ENCODE results near the gene NGF. TPM values are rescaled to one million over a fixed set of nuclear protein-coding genes. Genes with fewer than 3 reads are reported as not detected.

NGF gene
- total RNA-seq, 1 experiment from 2014 or later: 0.47 TPM

- Histone ChIP-seq H3K27ac (ENCODE audit: low read depth, low read length, poor library complexity, severe bottlenecking) (no peak overlapping the region), H3K4me1 (ENCODE audit: insufficient read depth, low read length, poor library complexity, severe bottlenecking) (peaks cover 7% of the 10 kb centered on the region), H3K36me3 (ENCODE audit: insufficient read depth, low read length, poor library complexity, severe bottlenecking) (no peaks in the 10 kb centered on the region), H3K4me3 (ENCODE audit: low read depth, low read length, poor library complexity, severe bottlenecking) (no peak overlapping the region), H3K27me3 (replicated peaks; ENCODE audit: insufficient read depth, low read depth, low read length, poor library complexity) (no peaks in the 10 kb centered on the region), H3K9me3 (ENCODE audit: low read depth, low read length, poor library complexity, severe bottlenecking) (peaks cover 12% of the 10 kb centered on the region)
- ChIA-PET CTCF (no interaction called here), POLR2A (ENCODE audit: low non-redundant PET) (no interaction called here)
- TF ChIP-seq EZH2 (IDR thresholded peaks at IDR 0.05; ENCODE audit: borderline replicate concordance, low read depth, low read length, poor library complexity, severe bottlenecking): no peak
- TF ChIP-seq, protein P1, sequence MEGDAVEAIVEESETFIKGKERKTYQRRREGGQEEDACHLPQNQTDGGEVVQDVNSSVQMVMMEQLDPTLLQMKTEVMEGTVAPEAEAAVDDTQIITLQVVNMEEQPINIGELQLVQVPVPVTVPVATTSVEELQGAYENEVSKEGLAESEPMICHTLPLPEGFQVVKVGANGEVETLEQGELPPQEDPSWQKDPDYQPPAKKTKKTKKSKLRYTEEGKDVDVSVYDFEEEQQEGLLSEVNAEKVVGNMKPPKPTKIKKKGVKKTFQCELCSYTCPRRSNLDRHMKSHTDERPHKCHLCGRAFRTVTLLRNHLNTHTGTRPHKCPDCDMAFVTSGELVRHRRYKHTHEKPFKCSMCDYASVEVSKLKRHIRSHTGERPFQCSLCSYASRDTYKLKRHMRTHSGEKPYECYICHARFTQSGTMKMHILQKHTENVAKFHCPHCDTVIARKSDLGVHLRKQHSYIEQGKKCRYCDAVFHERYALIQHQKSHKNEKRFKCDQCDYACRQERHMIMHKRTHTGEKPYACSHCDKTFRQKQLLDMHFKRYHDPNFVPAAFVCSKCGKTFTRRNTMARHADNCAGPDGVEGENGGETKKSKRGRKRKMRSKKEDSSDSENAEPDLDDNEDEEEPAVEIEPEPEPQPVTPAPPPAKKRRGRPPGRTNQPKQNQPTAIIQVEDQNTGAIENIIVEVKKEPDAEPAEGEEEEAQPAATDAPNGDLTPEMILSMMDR (conservative IDR thresholded peaks at IDR 0.05; ENCODE audit: low read depth, low read length): no peak
- intact Hi-C loops (cut with micrococcal nuclease; ENCODE audit: unreplicated experiment): loop anchor here (5.0 kb wide), 2 partner anchors 189 to 229 kb away; no protein-coding TSS in a partner anchor
- BruUV-seq (replicated peaks): no TSS peak
- DNase-seq (ENCODE audit: low spot score): no peak
Measured at GRCh38 chr1:115278211-115278610, 59.8 kb downstream of the NGF start.

GRCh38 chr1:115277276-115277675 lies 60.8 kb downstream of the NGF start:
- TF ChIP-seq, protein P1 (conservative IDR thresholded peaks at IDR 0.05; ENCODE audit: low read depth, low read length): no peak
- no peak for TF ChIP-seq EZH2 (IDR thresholded peaks at IDR 0.05; ENCODE audit: borderline replicate concordance, low read depth, low read length, poor library complexity, severe bottlenecking)
- Histone ChIP-seq H3K4me3 (ENCODE audit: low read depth, low read length, poor library complexity, severe bottlenecking) (no peak overlapping the region), H3K36me3 (ENCODE audit: insufficient read depth, low read length, poor library complexity, severe bottlenecking) (no peaks in the 10 kb centered on the region), H3K27me3 (replicated peaks; ENCODE audit: insufficient read depth, low read depth, low read length, poor library complexity) (no peaks in the 10 kb centered on the region), H3K27ac (ENCODE audit: low read depth, low read length, poor library complexity, severe bottlenecking) (no peak overlapping the region), H3K9me3 (ENCODE audit: low read depth, low read length, poor library complexity, severe bottlenecking) (peaks cover 12% of the 10 kb centered on the region), H3K4me1 (ENCODE audit: insufficient read depth, low read length, poor library complexity, severe bottlenecking) (peaks cover 7% of the 10 kb centered on the region)
- DNase-seq (ENCODE audit: low spot score): no peak
- BruUV-seq (replicated peaks): no TSS peak
- intact Hi-C loops (cut with micrococcal nuclease; ENCODE audit: unreplicated experiment): loop anchor here (5.0 kb wide), 2 partner anchors 190 to 230 kb away; no protein-coding TSS in a partner anchor
- ChIA-PET CTCF (no interaction called here), POLR2A (ENCODE audit: low non-redundant PET) (no interaction called here)

DNA sequence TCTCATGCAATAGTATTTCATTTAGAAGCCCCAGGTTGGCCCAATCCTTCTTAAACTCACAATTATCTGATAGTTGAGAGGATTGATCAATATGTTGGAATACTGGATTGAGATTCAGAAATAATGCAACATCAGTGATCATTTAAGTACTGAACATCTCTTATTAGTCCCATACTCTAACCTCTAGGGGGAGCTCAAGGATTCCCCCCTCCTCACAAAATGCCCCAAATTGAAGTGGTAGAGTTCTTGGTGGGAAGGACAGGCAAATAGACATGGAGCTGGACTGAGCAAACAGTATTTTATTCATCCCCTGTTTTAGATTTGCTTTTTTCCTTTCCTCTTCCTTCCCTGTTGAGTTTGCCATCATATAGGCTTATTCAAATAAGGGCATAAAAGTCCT lies 62.8 kb downstream of the NGF start:
- ChIA-PET POLR2A (ENCODE audit: low non-redundant PET) (no interaction called here), CTCF (interaction anchor here (0.8 to 1.4 kb wide), 5 partner anchors 24 to 431 kb away, joined by 3 to 5 read pairs (median 4); partner anchors contain the start of gene NGF)
- BruUV-seq (replicated peaks): no TSS peak
- H3K36me3 ChIP-seq (ENCODE audit: insufficient read depth, low read length, poor library complexity, severe bottlenecking): no peaks in the 10 kb centered on the region
- H3K9me3 ChIP-seq (ENCODE audit: low read depth, low read length, poor library complexity, severe bottlenecking): peaks cover 12% of the 10 kb centered on the region
- H3K27ac ChIP-seq (ENCODE audit: low read depth, low read length, poor library complexity, severe bottlenecking): no peak overlapping the region
- H3K27me3 ChIP-seq (replicated peaks; ENCODE audit: insufficient read depth, low read depth, low read length, poor library complexity): no peaks in the 10 kb centered on the region
- peaks cover 7% of the 10 kb centered on the region for H3K4me1 ChIP-seq (ENCODE audit: insufficient read depth, low read length, poor library complexity, severe bottlenecking)
- intact Hi-C loops (cut with micrococcal nuclease; ENCODE audit: unreplicated experiment): loop anchor here (5.0 kb wide), 2 partner anchors 192 to 232 kb away; no protein-coding TSS in a partner anchor
- DNase-seq (ENCODE audit: low spot score): peak; percentile 68
- TF ChIP-seq, protein P1 (conservative IDR thresholded peaks at IDR 0.05; ENCODE audit: low read depth, low read length): peak; percentile 70
- no peak for TF ChIP-seq EZH2 (IDR thresholded peaks at IDR 0.05; ENCODE audit: borderline replicate concordance, low read depth, low read length, poor library complexity, severe bottlenecking)
- no peak overlapping the region for H3K4me3 ChIP-seq (ENCODE audit: low read depth, low read length, poor library complexity, severe bottlenecking)

Data from A673 (cell line).